ENCODE data around the gene CABP4. TPM values are rescaled to one million over a fixed set of nuclear protein-coding genes. Genes with fewer than 3 reads are reported as not detected.

Gene CABP4
- total RNA-seq, 1 experiment from 2014 or later = not detected

GRCh38 chr11:67482275-67482826 lies 27.2 kb downstream of the CABP4 start:
- Mint-ChIP-seq H3K36me3 (no peaks in the 10 kb centered on the region), H3K4me1 (peaks cover 19% of the 10 kb centered on the region), H3K27me3 (ENCODE audit: low read depth) (peaks cover 51% of the 10 kb centered on the region), H3K4me3 (peak overlapping the region; percentile 75), H3K9me3 (peaks cover 1% of the 10 kb centered on the region; the same call in 1 of the 2 replicates), H3K27ac (no peak overlapping the region; the same call in 1 of the 2 replicates)
- ATAC-seq (no peak), DNase-seq (ENCODE audit: low spot score) (no peak)
- CTCF ChIA-PET = interaction anchor here (0.7 to 1.4 kb wide), 8 partner anchors 10 to 165 kb away, joined by 3 to 14 read pairs (median 4); partner anchors contain the start of genes PPP1CA and RAD9A
- TF ChIP-seq ZMAT4 (CRISPR knock-in tag; IDR thresholded peaks at IDR 0.05) (no peak), PRDM15 (CRISPR knock-in tag; IDR thresholded peaks at IDR 0.05) (no peak), ATF1 (CRISPR knock-in tag; IDR thresholded peaks at IDR 0.05) (no peak), ZNF532 (CRISPR knock-in tag; IDR thresholded peaks at IDR 0.05; ENCODE audit: borderline replicate concordance) (no peak), NR2C2 (CRISPR knock-in tag; IDR thresholded peaks at IDR 0.05) (no peak), CREM (CRISPR knock-in tag; IDR thresholded peaks at IDR 0.05) (no peak), SP1 (CRISPR knock-in tag; conservative IDR thresholded peaks at IDR 0.05) (no peak)
- TF ChIP-seq, protein P1, sequence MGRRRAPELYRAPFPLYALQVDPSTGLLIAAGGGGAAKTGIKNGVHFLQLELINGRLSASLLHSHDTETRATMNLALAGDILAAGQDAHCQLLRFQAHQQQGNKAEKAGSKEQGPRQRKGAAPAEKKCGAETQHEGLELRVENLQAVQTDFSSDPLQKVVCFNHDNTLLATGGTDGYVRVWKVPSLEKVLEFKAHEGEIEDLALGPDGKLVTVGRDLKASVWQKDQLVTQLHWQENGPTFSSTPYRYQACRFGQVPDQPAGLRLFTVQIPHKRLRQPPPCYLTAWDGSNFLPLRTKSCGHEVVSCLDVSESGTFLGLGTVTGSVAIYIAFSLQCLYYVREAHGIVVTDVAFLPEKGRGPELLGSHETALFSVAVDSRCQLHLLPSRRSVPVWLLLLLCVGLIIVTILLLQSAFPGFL (CRISPR knock-in tag; IDR thresholded peaks at IDR 0.05; ENCODE audit: borderline replicate concordance) = no peak
- TF ChIP-seq, protein P2, sequence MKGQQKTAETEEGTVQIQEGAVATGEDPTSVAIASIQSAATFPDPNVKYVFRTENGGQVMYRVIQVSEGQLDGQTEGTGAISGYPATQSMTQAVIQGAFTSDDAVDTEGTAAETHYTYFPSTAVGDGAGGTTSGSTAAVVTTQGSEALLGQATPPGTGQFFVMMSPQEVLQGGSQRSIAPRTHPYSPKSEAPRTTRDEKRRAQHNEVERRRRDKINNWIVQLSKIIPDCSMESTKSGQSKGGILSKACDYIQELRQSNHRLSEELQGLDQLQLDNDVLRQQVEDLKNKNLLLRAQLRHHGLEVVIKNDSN (CRISPR knock-in tag; IDR thresholded peaks at IDR 0.05) = no peak
- POLR2A ChIA-PET = interaction anchor here (0.8 to 1.0 kb wide), 3 partner anchors 14 to 81 kb away, joined by 3 to 6 read pairs (median 3); partner anchors contain the start of genes PPP1CA, RPS6KB2 and TMEM134

GRCh38 chr11:67482827-67483798 lies 28.0 kb downstream of the CABP4 start, which contains the start of gene AIP:
AIP (plus strand) TSS chr11:67483026; CDS start chr11:67483159, 133 bp downstream.
- no peaks in the 10 kb centered on the region for H3K9me3 Mint-ChIP-seq
- peak; percentile 98 for DNase-seq (ENCODE audit: low spot score)
- peak; percentile 92; the same call in 1 of the 2 replicates for TF ChIP-seq ESRRA (CRISPR knock-in tag; IDR thresholded peaks at IDR 0.05; ENCODE audit: borderline replicate concordance)
- peak; percentile 94 for TF ChIP-seq SMAD4 (CRISPR knock-in tag; IDR thresholded peaks at IDR 0.05)
- peak; percentile 73; the same call in 1 of the 2 replicates for TF ChIP-seq PRDM15 (CRISPR knock-in tag; IDR thresholded peaks at IDR 0.05)
- TF ChIP-seq NR1H2 (CRISPR knock-in tag; IDR thresholded peaks at IDR 0.05) = 0 out of 2 replicates have a peak, but pooled peaks have one; percentile 65
- 0 out of 2 replicates have a peak, but pooled peaks have one; percentile 65 for TF ChIP-seq ZNF317 (CRISPR knock-in tag; IDR thresholded peaks at IDR 0.05; ENCODE audit: borderline replicate concordance, low read depth)
- TF ChIP-seq ZBTB43 (CRISPR knock-in tag; IDR thresholded peaks at IDR 0.05) = peak; percentile 91

More at GRCh38 chr11:67482827-67483798, 28.0 kb downstream of the CABP4 start, which contains the start of gene AIP:
- Mint-ChIP-seq H3K4me3 (peak within 1 kb of the TSS; percentile 75), H3K36me3 (peaks cover 7% of the 10 kb centered on the region; the same call in 1 of the 2 replicates), H3K27me3 (ENCODE audit: low read depth) (peaks cover 45% of the 10 kb centered on the region), H3K27ac (peak within 1 kb of the TSS; percentile 73), H3K4me1 (peaks cover 19% of the 10 kb centered on the region)
- peak; percentile 94 for ATAC-seq
- CTCF ChIA-PET = interaction anchor here (0.7 to 1.4 kb wide), 6 partner anchors 10 to 165 kb away, joined by 3 to 14 read pairs (median 4); partner anchors contain the start of genes PPP1CA and RAD9A
- POLR2A ChIA-PET = interaction anchor here (0.8 to 1.0 kb wide), 3 partner anchors 15 to 82 kb away, joined by 3 to 6 read pairs (median 3); partner anchors contain the start of genes PPP1CA, RPS6KB2 and TMEM134
